HEK293T (cell line): ENCODE measurements around the gene SHQ1.

Experiments used
- BHLHE40 ChIP-seq: fragments of 450-650 bp; IDR thresholded peaks from 2 replicates; pipeline ENCODE4 v1.6.1; 2016; ENCODE audit warnings: mild to moderate bottlenecking, moderate library complexity, borderline replicate concordance
- FOXA1 ChIP-seq: fragments of 450-650 bp; IDR thresholded peaks from 2 replicates; pipeline ENCODE4 v1.6.1; 2016; ENCODE audit warnings: mild to moderate bottlenecking
- L3MBTL2 ChIP-seq: fragments of 450-650 bp; conservative IDR thresholded peaks from 2 replicates; pipeline ENCODE4 v1.6.1; 2016; ENCODE audit warnings: mild to moderate bottlenecking
- NFRKB ChIP-seq: fragments of 450-650 bp; IDR thresholded peaks from 2 replicates; pipeline ENCODE4 v1.6.1; 2016; ENCODE audit warnings: mild to moderate bottlenecking, moderate library complexity
- SP1 ChIP-seq: fragments of 450-650 bp; IDR thresholded peaks from 2 replicates; pipeline ENCODE4 v1.6.1; 2017
- ZNF384 ChIP-seq: fragments of 450-650 bp; IDR thresholded peaks from 2 replicates; pipeline ENCODE4 v1.6.1; 2016

- TF ChIP-seq BHLHE40 (no peak), SP1 (no peak), ZNF384 (no peak), FOXA1 (no peak), NFRKB (no peak), L3MBTL2 (no peak)
Observed at GRCh38 chr3:72812201-72812600, 36.0 kb downstream of the SHQ1 start.
